ENCODE measurements around the gene ABCA4. TPM values are rescaled to one million over a fixed set of nuclear protein-coding genes. Genes with fewer than 3 reads are reported as not detected.

Gene ABCA4
- total and polyA plus RNA-seq, 2 experiments from 2014 or later: 0.20 to 3.7 TPM

DNA sequence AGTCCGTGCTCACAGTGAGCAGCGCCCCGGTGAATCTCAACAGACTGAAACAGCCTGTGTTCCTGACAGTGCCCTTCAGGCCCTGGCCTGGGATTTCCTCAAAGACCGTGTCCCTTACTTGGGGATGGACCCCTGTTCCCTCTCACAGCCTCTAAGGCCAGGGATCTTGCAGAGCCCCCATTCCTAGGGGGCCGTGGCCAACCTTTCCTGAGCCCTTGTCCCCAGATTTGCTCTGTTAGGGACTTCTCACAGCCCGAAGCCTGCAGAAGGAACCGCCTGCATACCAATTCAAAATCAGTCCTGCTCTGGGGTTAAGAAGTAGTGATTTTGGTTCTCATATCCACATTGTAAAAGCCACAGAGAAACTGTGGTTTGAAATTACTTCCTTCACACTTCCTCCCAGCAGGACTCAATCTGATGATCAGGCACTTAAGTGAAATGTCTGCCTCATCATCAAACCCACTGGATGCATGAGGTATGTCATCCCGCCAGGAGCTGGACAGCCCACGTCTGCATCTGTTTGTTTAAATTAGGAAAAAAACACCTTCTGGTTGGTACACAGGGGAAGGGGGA lies 14.9 kb downstream of the ABCA4 start:
- Histone ChIP-seq H3K4me3 (no peak overlapping the region), H3K36me3 (ENCODE audit: low read depth) (no peaks in the 10 kb centered on the region), H3K4me1 (ENCODE audit: insufficient read depth) (no peaks in the 10 kb centered on the region), H3K79me2 (ENCODE audit: insufficient read depth) (no peaks in the 10 kb centered on the region), H2AFZ (no peak overlapping the region), H3K9me2 (ENCODE audit: insufficient read depth) (no peaks in the 10 kb centered on the region), H3K27me3 (replicated peaks; ENCODE audit: insufficient read depth) (no peaks in the 10 kb centered on the region), H3K9me3 (ENCODE audit: low read depth) (no peaks in the 10 kb centered on the region), H4K20me1 (ENCODE audit: insufficient read depth) (no peaks in the 10 kb centered on the region), H3K9ac (no peak overlapping the region), H3F3A (ENCODE audit: insufficient read depth) (no peaks in the 10 kb centered on the region), H3K4me2 (ENCODE audit: unreplicated experiment) (no peak overlapping the region), H3K27ac (no peak overlapping the region)
- DNase-seq: peak; percentile 34
- in situ Hi-C loops (cut with MboI): no loop called here
- TF ChIP-seq EZH2phosphoT487 (IDR thresholded peaks at IDR 0.05; ENCODE audit: insufficient read depth, low read depth) (no peak), EZH2 (IDR thresholded peaks at IDR 0.05; ENCODE audit: insufficient read depth, poor library complexity, severe bottlenecking) (no peak)
- WGBS, 2 experiments (ENCODE audit: low coverage in 1 of 2, low lambda C conversion rate in 2 of 2, missing lambda C conversion rate in 2 of 2): 88 to 89% methylated on average over 9 of the region's 9 CpGs

- Histone ChIP-seq H3K4me2 (ENCODE audit: unreplicated experiment) (no peak overlapping the region), H3F3A (ENCODE audit: insufficient read depth) (no peaks in the 10 kb centered on the region), H3K27me3 (replicated peaks; ENCODE audit: insufficient read depth) (no peaks in the 10 kb centered on the region), H3K79me2 (ENCODE audit: insufficient read depth) (no peaks in the 10 kb centered on the region), H4K20me1 (ENCODE audit: insufficient read depth) (no peaks in the 10 kb centered on the region), H3K4me1 (ENCODE audit: insufficient read depth) (no peaks in the 10 kb centered on the region), H3K9ac (no peak overlapping the region), H2AFZ (no peak overlapping the region), H3K36me3 (ENCODE audit: low read depth) (no peaks in the 10 kb centered on the region), H3K9me2 (ENCODE audit: insufficient read depth) (no peaks in the 10 kb centered on the region), H3K27ac (no peak overlapping the region), H3K9me3 (ENCODE audit: low read depth) (no peaks in the 10 kb centered on the region), H3K4me3 (no peak overlapping the region)
- in situ Hi-C loops (cut with MboI): no loop called here
- 81% methylated on average over 7 of the region's 7 CpGs; no CpG with 5 or more reads in 1 of the 2 experiments for WGBS, 2 experiments (ENCODE audit: low coverage in 1 of 2, low lambda C conversion rate in 2 of 2, missing lambda C conversion rate in 2 of 2)
- DNase-seq: no peak
- no peak for TF ChIP-seq EZH2phosphoT487 (IDR thresholded peaks at IDR 0.05; ENCODE audit: insufficient read depth, low read depth)
- TF ChIP-seq EZH2 (IDR thresholded peaks at IDR 0.05; ENCODE audit: insufficient read depth, poor library complexity, severe bottlenecking): no peak
Observed at GRCh38 chr1:94105581-94105952, 15.4 kb downstream of the ABCA4 start.

DNA sequence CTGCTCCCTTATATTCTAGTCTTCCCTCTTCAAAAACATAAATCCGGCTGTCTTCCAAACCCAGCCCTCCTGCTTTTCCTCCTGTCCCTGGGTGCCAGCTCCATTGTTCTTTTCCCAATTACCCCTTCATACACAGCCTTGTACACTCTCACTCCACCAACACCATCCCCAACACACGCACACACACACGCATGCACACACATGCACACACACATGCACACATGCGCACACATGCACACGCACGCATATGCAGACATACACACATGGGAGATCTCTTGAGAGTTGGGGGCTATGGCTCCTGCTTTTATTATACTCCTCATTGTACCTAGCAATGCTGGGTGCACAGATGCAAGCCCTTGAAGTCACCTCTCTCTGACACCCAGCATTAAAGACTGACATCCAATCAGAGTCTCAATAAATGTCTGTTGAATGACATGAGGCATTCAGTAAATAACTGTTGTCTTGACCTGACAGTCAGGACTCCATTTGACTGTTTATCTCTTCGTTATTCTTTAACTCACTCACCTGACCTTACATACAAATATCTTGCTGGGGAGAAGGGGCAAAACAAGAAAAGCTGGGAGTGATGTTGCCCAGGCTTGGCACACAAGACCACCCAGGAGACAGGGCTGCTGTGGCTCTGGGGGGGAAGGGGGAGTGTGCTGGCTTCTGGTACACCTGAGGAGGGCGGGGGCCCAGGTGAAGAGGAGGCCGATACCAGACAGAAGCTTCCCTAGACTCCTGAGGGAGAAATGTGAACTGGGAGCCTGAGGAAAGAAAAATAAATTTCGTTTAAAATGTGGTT lies 16.0 kb downstream of the ABCA4 start:
- Histone ChIP-seq H3K36me3 (ENCODE audit: low read depth) (no peaks in the 10 kb centered on the region), H3K79me2 (ENCODE audit: insufficient read depth) (no peaks in the 10 kb centered on the region), H2AFZ (no peak overlapping the region), H3K4me1 (ENCODE audit: insufficient read depth) (no peaks in the 10 kb centered on the region), H3K4me3 (no peak overlapping the region), H3K9me3 (ENCODE audit: low read depth) (no peaks in the 10 kb centered on the region), H3K4me2 (ENCODE audit: unreplicated experiment) (no peak overlapping the region), H4K20me1 (ENCODE audit: insufficient read depth) (no peaks in the 10 kb centered on the region), H3F3A (ENCODE audit: insufficient read depth) (no peaks in the 10 kb centered on the region), H3K27ac (no peak overlapping the region), H3K27me3 (replicated peaks; ENCODE audit: insufficient read depth) (no peaks in the 10 kb centered on the region), H3K9ac (no peak overlapping the region), H3K9me2 (ENCODE audit: insufficient read depth) (no peaks in the 10 kb centered on the region)
- TF ChIP-seq EZH2 (IDR thresholded peaks at IDR 0.05; ENCODE audit: insufficient read depth, poor library complexity, severe bottlenecking): no peak
- TF ChIP-seq EZH2phosphoT487 (IDR thresholded peaks at IDR 0.05; ENCODE audit: insufficient read depth, low read depth): no peak
- in situ Hi-C loops (cut with MboI): no loop called here
- 77 to 95% methylated on average over 8 to 10 of the region's 10 CpGs for WGBS, 2 experiments (ENCODE audit: low coverage in 1 of 2, low lambda C conversion rate in 2 of 2, missing lambda C conversion rate in 2 of 2)
- no peak for DNase-seq

- Histone ChIP-seq H3K4me2 (ENCODE audit: unreplicated experiment) (no peak overlapping the region), H3K4me1 (ENCODE audit: insufficient read depth) (no peaks in the 10 kb centered on the region), H3K4me3 (no peak overlapping the region), H4K20me1 (ENCODE audit: insufficient read depth) (no peaks in the 10 kb centered on the region), H3K27me3 (replicated peaks; ENCODE audit: insufficient read depth) (no peaks in the 10 kb centered on the region), H3F3A (ENCODE audit: insufficient read depth) (no peaks in the 10 kb centered on the region), H3K9ac (no peak overlapping the region), H3K79me2 (ENCODE audit: insufficient read depth) (no peaks in the 10 kb centered on the region), H2AFZ (no peak overlapping the region), H3K27ac (no peak overlapping the region), H3K9me3 (ENCODE audit: low read depth) (no peaks in the 10 kb centered on the region), H3K9me2 (ENCODE audit: insufficient read depth) (no peaks in the 10 kb centered on the region), H3K36me3 (ENCODE audit: low read depth) (no peaks in the 10 kb centered on the region)
- TF ChIP-seq EZH2 (IDR thresholded peaks at IDR 0.05; ENCODE audit: insufficient read depth, poor library complexity, severe bottlenecking) (no peak), EZH2phosphoT487 (IDR thresholded peaks at IDR 0.05; ENCODE audit: insufficient read depth, low read depth) (no peak)
- 82 to 85% methylated on average over 9 of the region's 9 CpGs for WGBS, 2 experiments (ENCODE audit: low coverage in 1 of 2, low lambda C conversion rate in 2 of 2, missing lambda C conversion rate in 2 of 2)
- no peak for DNase-seq
- in situ Hi-C loops (cut with MboI): no loop called here
Observed at GRCh38 chr1:94104127-94104684, 16.7 kb downstream of the ABCA4 start.
